ENCODE measurements around the gene PLEKHG4B. TPM values are rescaled to one million over a fixed set of nuclear protein-coding genes. Genes with fewer than 3 reads are reported as not detected.

The PLEKHG4B gene
- total RNA-seq, 4 donors from 2014 or later, result 0.18 to 2.5 (median 0.19) TPM; not detected in 1

- TF ChIP-seq POLR2A (IDR thresholded peaks at IDR 0.05) (no peak), CTCF (IDR thresholded peaks at IDR 0.05) (no peak)
- no peaks in the 10 kb centered on the region for H3K4me1 ChIP-seq
- H3K4me3 ChIP-seq, result no peak overlapping the region
- H3K36me3 ChIP-seq, result no peaks in the 10 kb centered on the region
- no peaks in the 10 kb centered on the region for H3K9me3 ChIP-seq
- peak in 2 of 3 donors; percentile 28 to 38 for DNase-seq
- H3K27me3 ChIP-seq, result no peaks in the 10 kb centered on the region
- no peak overlapping the region for H3K27ac ChIP-seq
These were observed 15.4 kb upstream of the PLEKHG4B start for GRCh38 chr5:76358-77169.

DNA sequence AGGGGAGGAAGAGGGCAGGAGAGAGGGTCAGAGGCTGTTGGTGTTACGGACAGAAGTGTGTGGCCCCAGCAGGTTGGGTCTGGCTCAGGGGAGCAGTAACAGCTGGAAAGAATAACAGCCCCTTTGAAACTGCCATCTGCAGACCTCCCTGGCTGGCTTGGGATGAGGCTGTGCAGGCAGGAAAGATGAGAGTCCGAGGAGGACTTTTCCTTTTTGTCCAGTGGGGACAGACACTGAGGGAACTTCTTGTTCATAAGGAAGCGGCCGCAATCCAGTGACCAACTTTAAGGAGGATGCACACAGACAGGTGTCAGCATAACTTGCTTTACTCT, 14.8 kb upstream of the PLEKHG4B start:
- no peaks in the 10 kb centered on the region for H3K9me3 ChIP-seq
- H3K4me3 ChIP-seq, result no peak overlapping the region
- no peaks in the 10 kb centered on the region for H3K27me3 ChIP-seq
- H3K4me1 ChIP-seq, result no peaks in the 10 kb centered on the region
- no peak for TF ChIP-seq CTCF (IDR thresholded peaks at IDR 0.05)
- no peak for TF ChIP-seq POLR2A (IDR thresholded peaks at IDR 0.05)
- H3K36me3 ChIP-seq, result no peaks in the 10 kb centered on the region
- H3K27ac ChIP-seq, result no peak overlapping the region
- no peak for DNase-seq

- H3K4me1 ChIP-seq, result no peaks in the 10 kb centered on the region
- H3K4me3 ChIP-seq, result no peak overlapping the region
- TF ChIP-seq POLR2A (IDR thresholded peaks at IDR 0.05), result no peak
- no peak for TF ChIP-seq CTCF (IDR thresholded peaks at IDR 0.05)
- H3K27ac ChIP-seq, result no peak overlapping the region
- H3K36me3 ChIP-seq, result no peaks in the 10 kb centered on the region
- H3K27me3 ChIP-seq, result no peaks in the 10 kb centered on the region
- DNase-seq, result peak in 1 of 3 donors; percentile 38
- H3K9me3 ChIP-seq, result no peaks in the 10 kb centered on the region
These were observed 14.4 kb upstream of the PLEKHG4B start for GRCh38 chr5:77546-77945.

DNA sequence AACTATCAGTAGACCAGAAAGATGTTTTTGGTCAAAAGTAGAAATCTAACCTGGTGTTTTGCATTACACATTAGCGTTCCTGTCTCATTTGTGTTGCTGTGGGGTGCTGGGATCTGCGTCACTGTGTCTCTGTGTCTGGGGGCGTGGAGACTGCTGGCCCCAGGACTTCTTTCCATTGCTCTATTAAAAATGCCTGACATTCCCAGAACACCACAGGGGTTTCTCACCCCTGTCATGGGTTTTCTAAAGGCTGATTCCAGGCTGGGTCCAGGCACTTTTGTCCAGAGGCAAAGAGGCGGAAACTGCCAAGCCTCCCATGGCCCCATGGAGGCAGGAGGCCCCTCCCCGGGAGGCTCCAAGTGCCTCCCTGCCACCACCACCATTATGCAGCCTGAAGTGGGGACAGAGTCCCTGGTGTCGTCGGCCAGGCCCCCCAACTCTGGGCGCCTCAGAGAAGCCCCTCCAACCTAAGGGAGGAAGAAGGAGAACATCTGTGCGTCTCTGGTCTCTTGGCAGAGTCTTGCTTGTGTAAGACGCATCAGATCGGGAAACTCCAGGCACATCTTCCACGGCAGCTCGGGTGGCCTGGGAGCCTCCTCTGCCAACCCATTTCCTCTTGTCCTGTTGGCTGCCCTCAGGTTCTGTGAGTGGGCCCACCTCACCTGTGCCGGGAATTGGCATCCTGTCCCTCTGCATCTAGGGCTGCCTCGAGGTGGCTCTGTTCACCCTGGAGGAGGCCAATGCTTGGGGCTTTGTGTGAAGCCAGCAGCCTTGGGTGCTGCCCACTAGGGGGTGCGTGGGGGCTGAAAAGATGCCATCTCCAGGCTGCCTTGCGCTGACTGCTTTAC, 13.8 kb upstream of the PLEKHG4B start:
- no peaks in the 10 kb centered on the region for H3K4me1 ChIP-seq
- H3K27me3 ChIP-seq, result no peaks in the 10 kb centered on the region
- H3K9me3 ChIP-seq, result no peaks in the 10 kb centered on the region
- H3K36me3 ChIP-seq, result no peaks in the 10 kb centered on the region
- H3K27ac ChIP-seq, result no peak overlapping the region
- no peak for TF ChIP-seq CTCF (IDR thresholded peaks at IDR 0.05)
- no peak overlapping the region for H3K4me3 ChIP-seq
- peak in 2 of 3 donors; percentile 36 to 47 for DNase-seq

- no peak for DNase-seq
- H3K4me3 ChIP-seq, result no peak overlapping the region
These were observed 13.2 kb upstream of the PLEKHG4B start for GRCh38 chr5:78805-79149.

GRCh38 chr5:79263-79662, 12.7 kb upstream of the PLEKHG4B start:
- TF ChIP-seq POLR2A (IDR thresholded peaks at IDR 0.05) (no peak), CTCF (IDR thresholded peaks at IDR 0.05) (no peak)
- no peak for DNase-seq
- Histone ChIP-seq H3K4me1 (no peaks in the 10 kb centered on the region), H3K9me3 (no peaks in the 10 kb centered on the region), H3K27me3 (no peaks in the 10 kb centered on the region), H3K4me3 (no peak overlapping the region), H3K36me3 (no peaks in the 10 kb centered on the region), H3K27ac (no peak overlapping the region)

More at GRCh38 chr5:78805-79149, 13.2 kb upstream of the PLEKHG4B start:
- no peak for TF ChIP-seq POLR2A (IDR thresholded peaks at IDR 0.05)
- no peaks in the 10 kb centered on the region for H3K9me3 ChIP-seq
- no peaks in the 10 kb centered on the region for H3K27me3 ChIP-seq
- H3K27ac ChIP-seq, result no peak overlapping the region
- no peaks in the 10 kb centered on the region for H3K4me1 ChIP-seq
- H3K36me3 ChIP-seq, result no peaks in the 10 kb centered on the region
